Tibial nerve (tissue), 4 donors: Measurements from ENCODE around the gene MYH7B. TPM values are rescaled to one million over a fixed set of nuclear protein-coding genes. Genes with fewer than 3 reads are reported as not detected.

Source experiments
- DNase-seq, 2 donors: peaks; one replicate each; pipeline ENCODE4 v3.0.0-alpha.2; 2019; ENCODE audit warnings: low spot score in 2 of 2
- H3K27ac ChIP-seq, 4 donors: fragments of 200-600 bp; sonication (generic) in 3 of 4; one replicate each; pipeline ENCODE4 v1.5.1; 2017 to 2019; ENCODE audit warnings: mild to moderate bottlenecking in 1 of 4
- H3K27me3 ChIP-seq, 2 donors: fragments of 200-600 bp; sonication (generic) in 1 of 2; one replicate each; pipeline versions ENCODE4 v1.5.1 to v1.6.0; 2017 to 2019
- H3K36me3 ChIP-seq, 3 donors: fragments of 200-600 bp; sonication (generic); one replicate each; pipeline ENCODE4 v1.5.1; 2018 to 2019
- H3K4me1 ChIP-seq, 4 donors: fragments of 200-600 bp; sonication (generic) in 3 of 4; one replicate each; pipeline ENCODE4 v1.5.1; 2017 to 2019
- H3K4me3 ChIP-seq, 4 donors: fragments of 200-600 bp; sonication (generic) in 3 of 4; one replicate each; pipeline ENCODE4 v1.5.1; 2017 to 2019; ENCODE audit warnings: mild to moderate bottlenecking in 1 of 4, moderate library complexity in 1 of 4
- H3K9me3 ChIP-seq, 4 donors: fragments of 200-600 bp; sonication (generic) in 3 of 4; one replicate each; pipeline ENCODE4 v1.5.1; 2017 to 2019
- EP300 ChIP-seq, 2 donors: sonication (generic); formaldehyde crosslinking; IDR thresholded peaks; one replicate each; pipeline ENCODE4 v1.6.1; 2017; ENCODE audit warnings: antibody characterized with exemption in 2 of 2, mild to moderate bottlenecking in 1 of 2
- POLR2A ChIP-seq, 2 donors: fragments of 450-650 bp; IDR thresholded peaks; one replicate each; pipeline ENCODE4 v1.6.1; 2017; ENCODE audit warnings: antibody characterized with exemption in 2 of 2, mild to moderate bottlenecking in 2 of 2, moderate library complexity in 2 of 2
- WGBS, 2 donors: methylation state at CpG; one replicate each; pipeline ENCODE4 v1.1.5; 2018; 5-methylcytosine and 5-hydroxymethylcytosine counted together
- small RNA-seq: library from RNA; depleted of rRNA; stranded (forward); fragments of <200 nt; gene quantifications from one replicate; pipeline ENCODE3, GENCODE V24; 2016
- total RNA-seq, 4 donors: library from RNA; depleted of rRNA; stranded (reverse); fragments of >200 nt; gene quantifications; one replicate each; pipeline ENCODE4 v1.1.0, GENCODE V29; 2016
- TF ChIP-seq, protein P1 (sequence below), 5 experiments: fragments of 200-600 bp in 3 of 5; fragments of 450-650 bp in 2 of 5; sonication (generic) in 3 of 5; IDR thresholded peaks; one replicate each; pipeline ENCODE4 v1.5.1; 2016 to 2019; ENCODE audit warnings: antibody characterized with exemption in 5 of 5, mild to moderate bottlenecking in 3 of 5, moderate library complexity in 2 of 5

Gene MYH7B
- total RNA-seq, 4 donors from 2014 or later, result 3.3 to 5.3 (median 4.0) TPM

DNA sequence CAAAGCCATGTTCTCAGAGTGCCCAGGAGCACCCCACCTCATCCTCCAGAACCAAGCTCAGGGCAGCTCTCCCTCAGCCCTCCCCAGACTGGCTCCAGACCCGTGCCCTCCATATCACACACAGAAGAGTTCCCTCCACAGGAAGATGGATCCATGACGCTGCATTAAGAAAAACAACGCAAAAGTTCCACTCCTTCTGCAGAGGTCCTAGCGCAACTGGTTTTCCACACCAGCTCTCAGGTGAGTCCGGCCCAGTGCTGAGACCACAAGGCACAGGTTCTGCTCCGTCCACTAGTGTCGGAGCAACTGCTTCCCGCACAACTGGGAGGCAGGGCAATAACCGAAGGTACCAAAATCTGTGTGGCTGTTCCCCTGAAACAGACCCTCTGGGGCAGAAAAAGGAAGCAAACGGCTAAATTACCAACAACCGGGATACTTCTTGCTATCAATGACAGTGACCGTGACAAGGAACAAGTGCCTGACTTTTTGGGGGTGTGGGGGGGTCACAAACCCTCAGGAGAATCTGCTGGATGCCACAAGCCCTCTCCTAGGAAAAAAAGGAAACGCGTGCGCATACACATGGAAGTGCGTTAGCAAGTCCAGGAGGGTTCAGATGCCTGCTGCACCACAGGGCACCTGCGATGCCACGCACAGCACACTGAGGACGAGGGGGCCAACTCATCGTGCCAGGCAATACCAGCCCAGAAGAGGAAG is 49.2 kb downstream of the MYH7B start:
- Histone ChIP-seq H3K4me1 (no peaks in the 10 kb centered on the region), H3K9me3 (no peaks in the 10 kb centered on the region), H3K27me3 (no peaks in the 10 kb centered on the region), H3K36me3 (peaks cover 11 to 100% (median 71%) of the 10 kb centered on the region in 3 donors), H3K27ac (no peak overlapping the region), H3K4me3 (no peak overlapping the region)
- peak in 1 of 2 donors; percentile 3 for DNase-seq
- TF ChIP-seq POLR2A (IDR thresholded peaks at IDR 0.05), result no peak
- TF ChIP-seq EP300 (IDR thresholded peaks at IDR 0.05), result no peak
- TF ChIP-seq, protein P1, sequence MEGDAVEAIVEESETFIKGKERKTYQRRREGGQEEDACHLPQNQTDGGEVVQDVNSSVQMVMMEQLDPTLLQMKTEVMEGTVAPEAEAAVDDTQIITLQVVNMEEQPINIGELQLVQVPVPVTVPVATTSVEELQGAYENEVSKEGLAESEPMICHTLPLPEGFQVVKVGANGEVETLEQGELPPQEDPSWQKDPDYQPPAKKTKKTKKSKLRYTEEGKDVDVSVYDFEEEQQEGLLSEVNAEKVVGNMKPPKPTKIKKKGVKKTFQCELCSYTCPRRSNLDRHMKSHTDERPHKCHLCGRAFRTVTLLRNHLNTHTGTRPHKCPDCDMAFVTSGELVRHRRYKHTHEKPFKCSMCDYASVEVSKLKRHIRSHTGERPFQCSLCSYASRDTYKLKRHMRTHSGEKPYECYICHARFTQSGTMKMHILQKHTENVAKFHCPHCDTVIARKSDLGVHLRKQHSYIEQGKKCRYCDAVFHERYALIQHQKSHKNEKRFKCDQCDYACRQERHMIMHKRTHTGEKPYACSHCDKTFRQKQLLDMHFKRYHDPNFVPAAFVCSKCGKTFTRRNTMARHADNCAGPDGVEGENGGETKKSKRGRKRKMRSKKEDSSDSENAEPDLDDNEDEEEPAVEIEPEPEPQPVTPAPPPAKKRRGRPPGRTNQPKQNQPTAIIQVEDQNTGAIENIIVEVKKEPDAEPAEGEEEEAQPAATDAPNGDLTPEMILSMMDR (IDR thresholded peaks at IDR 0.05), result no peak
- 88 to 91% methylated on average over 19 of the region's 20 CpGs for WGBS, 2 donors

Small RNA genes within 50 kb of the gene (small RNA-seq; reads per million reads assigned to genes)
- 0.28 reads per million for gene MIR499A

Other genes starting within 250 kb of the MYH7B start
- 10 to 100 TPM; 16.9 to 26.1 (median 24.0) TPM for gene NCOA6, start 130.2 kb upstream of the MYH7B start, total RNA-seq
- 10 to 100 TPM; 19.6 to 41.7 (median 28.4) TPM for gene GGT7, start 83.0 kb upstream of the MYH7B start, total RNA-seq
- 100 to 1,000 TPM in 2 of 4 donors, 10 to 100 TPM in 2; 68.4 to 112 (median 94.3) TPM for gene ACSS2, start 79.3 kb upstream of the MYH7B start, total RNA-seq
- 10 to 100 TPM; 28.8 to 61.6 (median 47.0) TPM for gene GSS, start 62 bp upstream of the MYH7B start, total RNA-seq
- 100 to 1,000 TPM in 1 of 4 donors, 10 to 100 TPM in 3; 63.4 to 101 (median 76.4) TPM for gene TRPC4AP, start 136.9 kb downstream of the MYH7B start, total RNA-seq
- 10 to 100 TPM; 19.6 to 29.7 (median 25.2) TPM for gene EDEM2, start 191.5 kb downstream of the MYH7B start, total RNA-seq
- 100 to 1,000 TPM in 2 of 4 donors, 10 to 100 TPM in 2; 40.9 to 132 (median 94.6) TPM for gene PROCR, start 216.2 kb downstream of the MYH7B start, total RNA-seq